ENCODE measurements around the gene ACSF2. TPM values are rescaled to one million over a fixed set of nuclear protein-coding genes. Genes with fewer than 3 reads are reported as not detected.
"Not testable (repeated sequence)": the region's sequence is repeated elsewhere in the genome, so short reads cannot be mapped to it uniquely, and the experiment has no call there.

ACSF2 gene
- total RNA-seq, 4 donors from 2014 or later = 97.3 to 193 (median 143) TPM

- intact Hi-C loops (cut with DNase I) = no loop called here
- 3 to 7% methylated on average over 2 to 19 of the region's 70 CpGs for WGBS, 2 donors
Measured at GRCh38 chr17:50397111-50397918, 28.7 kb upstream of the ACSF2 start, which contains the start of gene LRRC59. TSS of gene LRRC59 (minus strand) at chr17:50397523. CDS start at chr17:50397317, 206 bp downstream.

GRCh38 chr17:50397919-50398285 is 28.1 kb upstream of the ACSF2 start:
- intact Hi-C loops (cut with DNase I) = no loop called here
- WGBS, 2 donors = 50 to 63% methylated on average over 9 of the region's 9 CpGs
- Histone ChIP-seq H3K27ac (no peak overlapping the region), H3K9me3 (no peaks in the 10 kb centered on the region), H3K4me3 (replicated peaks in 1 of 3) (peak overlapping the region in 1 of 3 donors; percentile 92), H3K4me1 (peaks cover 16 to 21% of the 10 kb centered on the region in 2 donors), H3K36me3 (peaks cover 15 to 21% of the 10 kb centered on the region in 2 donors), H3K27me3 (no peaks in the 10 kb centered on the region)
- no peak for DNase-seq
- TF ChIP-seq CTCF (IDR thresholded peaks at IDR 0.05) = no peak
- no peak for TF ChIP-seq POLR2A (IDR thresholded peaks at IDR 0.05)

More at GRCh38 chr17:50397111-50397918, 28.7 kb upstream of the ACSF2 start, which contains the start of gene LRRC59:
- Histone ChIP-seq H3K4me1 (peaks cover 16 to 21% of the 10 kb centered on the region in 2 donors), H3K9me3 (no peaks in the 10 kb centered on the region), H3K36me3 (peaks cover 21 to 26% of the 10 kb centered on the region in 2 donors), H3K4me3 (replicated peaks in 1 of 3) (peak within 1 kb of the TSS; percentile 92 to 97 (median 92)), H3K27me3 (no peaks in the 10 kb centered on the region), H3K27ac (peak within 1 kb of the TSS in 2 of 3 donors; percentile 62 to 70)
- peak in 1 of 2 donors; percentile 72 for TF ChIP-seq POLR2A (IDR thresholded peaks at IDR 0.05)
- TF ChIP-seq CTCF (IDR thresholded peaks at IDR 0.05) = peak; percentile 85 to 97 (median 94)
- DNase-seq = peak; percentile 85 to 90

GRCh38 chr17:50398672-50399071 is 27.3 kb upstream of the ACSF2 start:
- intact Hi-C loops (cut with DNase I); DNase-seq; H3K27me3 ChIP-seq; H3K27ac ChIP-seq; H3K4me3 ChIP-seq (replicated peaks in 1 of 3); H3K9me3 ChIP-seq: not testable (repeated sequence)
- Histone ChIP-seq H3K4me1 (peaks cover 16 to 21% of the 10 kb centered on the region in 2 donors), H3K36me3 (peaks cover 8 to 13% of the 10 kb centered on the region in 2 donors)
- WGBS, 2 donors = 93 to 95% methylated on average over 3 of the region's 3 CpGs

- H3K9me3 ChIP-seq; H3K27ac ChIP-seq; intact Hi-C loops (cut with DNase I); H3K4me3 ChIP-seq (replicated peaks in 1 of 3); H3K27me3 ChIP-seq; DNase-seq; H3K36me3 ChIP-seq: not testable (repeated sequence)
- H3K4me1 ChIP-seq = peaks cover 16 to 21% of the 10 kb centered on the region in 2 donors
- 94 to 95% methylated on average over 8 of the region's 8 CpGs for WGBS, 2 donors
Measured at GRCh38 chr17:50399591-50399990, 26.4 kb upstream of the ACSF2 start.

GRCh38 chr17:50405351-50405750 is 20.7 kb upstream of the ACSF2 start:
- Histone ChIP-seq H3K27ac (peak overlapping the region in 1 of 3 donors; percentile 86), H3K4me1 (peaks cover 22 to 24% of the 10 kb centered on the region in 2 donors)
- WGBS, 2 donors = 92 to 94% methylated on average over 4 of the region's 4 CpGs
- DNase-seq; H3K4me3 ChIP-seq (replicated peaks in 1 of 3); intact Hi-C loops (cut with DNase I); H3K36me3 ChIP-seq; H3K9me3 ChIP-seq; H3K27me3 ChIP-seq: not testable (repeated sequence)

- intact Hi-C loops (cut with DNase I) = no loop called here
- 54 to 59% methylated on average over 5 of the region's 5 CpGs for WGBS, 2 donors
- Histone ChIP-seq H3K4me3 (replicated peaks in 1 of 3) (no peak overlapping the region), H3K27me3 (no peaks in the 10 kb centered on the region), H3K9me3 (no peaks in the 10 kb centered on the region), H3K36me3 (no peaks in the 10 kb centered on the region), H3K27ac (peak overlapping the region; percentile 84 to 86 (median 85)), H3K4me1 (peaks cover 22 to 24% of the 10 kb centered on the region in 2 donors)
- DNase-seq = peak; percentile 78 to 89
- TF ChIP-seq CTCF (IDR thresholded peaks at IDR 0.05) = no peak
- no peak for TF ChIP-seq POLR2A (IDR thresholded peaks at IDR 0.05)
Measured at GRCh38 chr17:50406578-50406977, 19.4 kb upstream of the ACSF2 start.

Data from thyroid gland (tissue), 4 donors.